GM18909 (cell line): ENCODE data around the gene NCKAP5.
A peak's percentile ranks its signal among the peaks of the same experiment; 100 is the strongest.

Experiments used
- ATAC-seq: cut with Tn5 transposase; IDR thresholded peaks from one replicate; pipeline ENCODE4 v1.9.1; 2021; ENCODE audit warnings: mild to moderate bottlenecking; ENCODE audit not compliant: unreplicated experiment, poor library complexity

The NCKAP5 gene

DNA sequence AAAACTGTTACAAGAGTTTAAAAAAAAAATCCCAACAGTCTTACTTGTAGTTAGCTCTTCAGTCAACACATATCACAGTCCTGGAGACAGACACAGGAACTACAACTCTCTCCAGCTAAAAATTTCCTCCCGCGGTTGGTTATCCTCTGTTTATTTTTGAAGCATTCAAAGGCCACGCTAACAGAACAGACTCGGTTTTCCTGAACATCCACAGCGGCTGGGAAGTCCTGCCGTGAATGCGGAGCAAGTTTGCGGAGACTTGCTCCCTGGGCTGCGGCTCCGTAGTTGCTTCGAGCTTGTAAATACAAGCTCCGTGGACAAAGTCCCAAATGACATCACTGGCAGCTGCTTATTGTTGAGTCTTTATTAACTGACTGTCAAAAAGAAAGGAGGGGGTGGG, at the start of gene NCKAP5:
Gene NCKAP5 (minus strand): TSS at position 292 of the 400 bp plus-strand sequence. CDS start 50,937 bp downstream, outside the sequence.
- no peak for ATAC-seq

DNA sequence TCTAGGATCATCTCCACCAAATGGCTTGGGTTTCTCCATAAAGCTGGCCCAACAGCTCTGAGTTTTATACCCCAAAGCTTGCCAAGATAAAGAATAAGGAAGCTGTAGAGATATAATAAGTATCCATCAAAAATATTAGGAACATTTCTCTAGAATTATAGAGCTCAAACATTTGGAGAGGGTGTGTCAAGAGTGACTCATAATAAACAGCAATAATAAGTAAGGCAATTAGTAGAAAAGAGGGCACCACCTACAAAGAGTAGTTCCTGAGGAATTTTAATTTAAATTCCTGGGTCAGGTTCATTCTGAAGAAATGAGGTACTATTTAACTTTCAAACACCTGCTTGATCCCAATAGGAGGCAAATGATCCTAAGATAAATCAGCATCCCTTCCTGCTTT, 41.4 kb upstream of the NCKAP5 start:
- ATAC-seq = no peak

DNA sequence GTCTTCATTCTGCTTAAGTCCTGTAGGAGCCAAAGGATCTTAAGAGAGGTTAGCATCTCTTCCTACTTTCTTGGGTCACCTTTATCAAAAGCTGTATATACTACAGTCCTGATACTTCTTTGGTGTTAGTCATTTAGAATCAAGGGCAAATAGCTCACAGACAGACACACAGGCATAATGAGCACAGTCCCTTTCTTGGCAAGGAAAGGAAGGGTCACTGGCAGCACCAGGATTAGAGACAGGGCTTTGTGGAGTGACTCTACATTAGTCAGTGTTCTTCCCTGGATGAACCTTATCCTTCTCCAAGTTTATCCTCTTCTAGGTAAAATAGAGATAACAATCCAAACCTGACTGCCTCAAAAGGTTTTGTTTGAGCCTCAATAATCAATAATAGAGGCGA, 40.0 kb upstream of the NCKAP5 start:
- no peak for ATAC-seq

DNA sequence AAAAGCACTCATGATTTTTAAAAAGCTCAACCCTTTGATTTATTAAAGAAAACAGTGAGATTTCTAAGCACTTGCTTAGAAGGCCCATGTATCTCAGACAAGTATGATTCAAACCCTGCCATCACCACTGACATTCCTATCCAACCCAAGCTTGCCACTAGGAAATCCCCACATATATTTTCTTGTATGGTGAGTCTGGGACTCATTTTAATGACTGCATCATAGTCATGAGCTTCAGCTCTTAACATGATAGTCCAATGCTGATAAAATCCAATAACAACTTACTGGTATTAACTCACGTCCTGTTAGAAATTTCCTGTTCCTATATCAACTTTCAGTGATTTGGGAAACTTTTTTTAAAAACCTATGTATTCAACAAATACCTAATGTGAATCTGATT, 39.4 kb upstream of the NCKAP5 start:
- ATAC-seq = no peak

DNA sequence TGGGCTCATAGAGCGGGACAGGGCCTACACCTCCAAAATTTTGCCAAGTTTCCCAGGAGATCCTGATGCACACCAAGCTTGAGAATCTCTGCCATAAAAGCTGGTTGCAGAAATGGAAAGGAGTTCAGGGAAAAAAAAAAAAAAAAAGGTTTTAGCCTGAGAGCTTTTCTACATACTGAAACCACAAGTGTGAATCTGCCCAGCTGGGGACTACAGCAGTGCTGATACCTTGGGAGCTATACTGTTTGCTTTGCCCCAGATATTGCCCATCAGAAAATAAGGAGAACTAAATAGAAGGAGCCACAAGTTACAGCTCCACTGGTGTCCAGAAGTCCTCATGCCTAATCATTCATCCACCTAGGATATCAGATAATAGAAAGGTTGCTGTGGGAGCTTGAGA, 38.4 kb upstream of the NCKAP5 start:
- no peak for ATAC-seq

DNA sequence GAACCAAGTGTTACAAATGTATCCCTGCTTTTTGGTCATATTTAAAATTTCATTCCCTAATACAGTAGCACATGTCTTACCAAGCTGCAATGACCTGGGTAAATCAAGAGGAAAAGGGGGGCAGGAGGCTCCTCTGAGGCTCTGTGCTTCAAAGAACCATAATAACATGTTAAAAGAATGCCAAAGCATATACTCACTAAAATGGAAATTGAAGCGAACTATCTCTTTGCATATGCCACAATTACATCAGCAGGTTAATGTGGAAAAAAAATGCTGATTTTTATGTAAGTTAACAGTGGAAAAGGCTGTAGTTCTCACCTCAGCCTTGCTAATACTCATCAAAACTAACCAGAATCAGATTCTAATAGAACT, 37.5 kb upstream of the NCKAP5 start:
- no peak for ATAC-seq

DNA sequence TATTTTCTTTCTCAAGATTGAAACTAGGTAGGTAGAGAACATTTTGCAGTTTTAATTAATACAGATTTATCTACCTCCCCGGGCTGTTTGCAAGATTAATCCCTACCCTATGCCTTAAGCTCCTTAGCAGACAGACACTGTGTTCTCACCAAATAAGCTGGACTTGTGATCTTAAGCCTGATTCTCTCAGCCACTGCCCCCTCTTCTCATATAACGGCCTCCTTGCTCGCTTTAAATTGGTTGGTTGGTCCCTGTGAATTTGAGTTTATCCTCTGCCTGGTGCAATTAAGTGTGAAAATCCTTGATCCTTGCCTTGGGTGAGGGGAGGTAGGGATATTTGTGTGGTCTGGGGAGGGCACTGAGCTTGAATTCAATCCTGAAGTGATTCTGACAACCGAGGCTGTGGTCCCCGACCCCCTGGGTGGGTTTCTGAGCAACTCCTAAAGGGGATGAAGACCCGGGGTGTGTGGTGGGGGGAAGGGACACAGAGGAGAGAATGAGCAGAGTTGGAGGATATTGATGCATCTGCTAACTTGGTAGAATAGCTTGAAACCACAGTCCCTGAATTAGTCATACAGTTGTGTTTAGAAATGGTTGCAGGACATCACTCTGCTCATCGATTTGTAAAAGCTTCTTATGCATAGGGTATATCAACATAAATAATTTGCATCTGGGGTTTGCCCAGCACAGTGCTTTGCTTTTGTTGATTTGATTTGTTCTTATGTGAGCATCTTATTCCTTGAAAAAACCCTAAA, 36.9 kb upstream of the NCKAP5 start:
- ATAC-seq = no peak

DNA sequence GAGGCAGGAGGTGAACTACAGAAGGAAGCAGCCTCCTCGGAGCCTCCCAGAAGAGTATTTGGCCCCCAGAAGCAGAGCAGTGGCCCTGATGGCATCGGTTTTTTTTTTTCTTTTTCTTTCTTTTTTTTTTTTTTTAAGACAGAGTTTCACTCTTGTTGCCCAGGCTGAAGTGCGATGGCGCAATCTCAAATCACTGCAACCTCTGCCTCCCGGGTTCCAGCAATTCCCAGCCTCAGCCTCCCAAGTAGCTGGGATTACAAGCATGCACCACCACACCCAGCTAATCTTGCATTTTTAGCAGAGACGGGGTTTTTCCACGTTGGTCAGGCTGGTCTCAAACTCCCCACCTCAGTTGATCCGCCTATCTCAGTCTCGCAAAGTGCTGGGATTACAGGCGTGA, 34.8 kb upstream of the NCKAP5 start:
- ATAC-seq = no peak

DNA sequence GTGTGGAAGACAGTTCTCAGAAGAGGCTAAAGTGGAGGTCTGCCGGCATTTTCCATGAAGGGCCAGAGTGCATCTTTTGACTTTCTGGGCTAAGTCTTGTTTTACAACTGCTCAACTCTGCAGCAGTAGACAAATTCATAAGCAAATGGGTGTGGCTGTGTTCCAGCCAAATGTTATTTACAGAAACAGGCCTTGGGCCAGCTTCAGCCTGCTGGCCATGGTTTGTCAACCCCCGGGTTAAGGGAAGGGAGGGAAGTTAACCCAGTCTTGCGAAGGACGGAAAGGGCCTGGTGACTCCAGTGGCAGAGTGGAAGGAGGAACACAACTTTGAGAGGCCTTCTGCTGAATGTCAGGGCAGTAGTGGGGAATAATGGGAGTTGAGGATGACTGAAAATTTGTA, 34.3 kb upstream of the NCKAP5 start:
- no peak for ATAC-seq

DNA sequence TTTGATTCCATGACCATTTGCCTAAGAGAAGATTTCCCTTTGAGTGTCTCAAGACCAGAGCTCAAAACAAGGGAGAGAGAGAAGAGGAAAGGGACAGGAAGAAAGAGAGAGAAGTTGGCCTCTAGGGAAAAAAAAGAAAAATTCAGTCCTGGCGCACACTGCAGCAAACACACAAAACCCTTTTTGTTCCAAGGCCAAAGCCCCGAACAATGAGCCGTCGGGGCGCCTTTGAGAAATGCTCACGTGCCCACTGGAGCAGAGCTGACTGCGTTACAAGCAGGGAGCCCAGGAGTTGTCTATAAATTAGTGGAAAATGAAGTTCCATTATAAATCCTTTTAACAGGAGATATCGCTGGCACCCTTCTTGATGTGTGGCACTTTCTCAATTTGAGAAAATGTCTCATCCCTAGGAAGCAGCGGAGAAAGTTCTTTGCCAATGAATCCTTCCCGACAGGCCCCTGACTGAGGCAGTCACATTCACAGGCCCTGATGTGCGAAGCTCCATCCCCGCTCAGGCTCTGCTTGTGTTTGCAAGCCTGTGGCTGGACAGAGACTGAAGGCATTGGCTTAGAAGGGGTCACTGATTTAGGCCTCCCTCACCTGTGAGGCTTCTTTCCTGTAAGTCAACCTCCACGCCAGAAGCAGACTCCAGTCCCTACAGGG, 32.1 kb upstream of the NCKAP5 start:
- ATAC-seq = no peak

DNA sequence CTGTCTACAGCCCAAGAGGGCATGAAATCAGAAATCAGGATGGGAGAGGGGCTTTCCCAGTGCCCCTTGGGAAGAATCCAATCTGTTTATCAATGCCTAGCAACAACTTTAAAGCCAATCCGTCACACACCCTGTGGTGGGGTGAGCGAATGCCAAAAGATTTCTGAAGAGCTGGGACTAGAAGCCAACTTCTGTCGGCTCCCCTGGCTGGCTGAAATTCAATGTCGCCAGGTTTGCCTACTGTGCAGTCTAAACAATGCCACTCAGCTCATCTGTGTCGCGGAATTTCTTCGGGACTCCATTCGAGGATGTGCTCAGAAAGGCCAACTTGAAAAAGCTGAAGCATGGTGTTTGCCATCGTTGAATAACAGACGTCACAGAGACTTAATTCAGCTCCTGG, 31.5 kb upstream of the NCKAP5 start:
- no peak for ATAC-seq

DNA sequence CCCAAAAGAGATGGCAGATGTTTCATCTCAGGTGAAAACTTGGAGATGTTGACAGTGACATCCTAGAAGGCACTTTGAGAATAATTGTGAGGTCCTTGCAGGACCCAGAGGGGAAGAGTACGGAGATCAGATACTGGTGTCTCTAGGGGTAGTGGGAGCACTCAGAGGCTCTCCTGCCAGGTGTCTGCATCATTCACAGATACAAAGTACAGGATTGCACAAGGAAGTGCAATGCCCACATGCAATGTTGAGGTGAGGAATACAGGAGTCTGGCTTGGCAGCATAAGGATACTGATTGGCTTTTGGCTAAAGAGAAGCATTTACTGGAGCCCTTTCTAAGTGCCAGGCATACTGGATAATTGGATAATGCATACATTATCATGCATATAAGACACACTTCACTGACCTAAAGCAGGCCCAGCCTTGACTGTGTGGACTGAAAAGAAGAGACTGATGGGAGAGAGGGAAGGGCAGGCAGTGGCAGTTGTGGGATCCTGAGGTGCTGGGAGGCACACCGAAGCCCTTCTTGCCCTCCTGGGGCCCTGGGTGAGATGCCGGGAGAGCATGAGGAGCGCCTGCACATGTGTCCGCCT, 31.0 kb upstream of the NCKAP5 start:
- no peak for ATAC-seq

DNA sequence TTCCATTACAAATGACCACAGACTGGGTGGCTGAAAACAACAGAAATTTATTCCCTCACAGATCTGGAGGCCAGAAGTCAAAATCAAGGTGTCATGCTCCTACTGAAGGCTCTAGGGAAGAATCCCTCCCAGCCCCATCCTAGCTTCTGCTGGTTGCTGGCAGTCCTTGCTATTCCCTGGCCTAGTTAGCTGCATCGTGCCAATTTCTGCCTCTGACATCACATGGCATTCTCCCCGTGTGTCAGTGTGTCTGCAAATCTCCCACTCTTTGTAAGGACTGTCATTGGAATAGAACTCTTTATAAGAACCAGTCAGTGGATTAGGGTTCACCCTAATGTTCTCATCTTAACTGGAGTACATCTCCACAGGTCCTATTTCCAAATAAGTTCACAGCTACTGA, 30.5 kb upstream of the NCKAP5 start:
- ATAC-seq = no peak

DNA sequence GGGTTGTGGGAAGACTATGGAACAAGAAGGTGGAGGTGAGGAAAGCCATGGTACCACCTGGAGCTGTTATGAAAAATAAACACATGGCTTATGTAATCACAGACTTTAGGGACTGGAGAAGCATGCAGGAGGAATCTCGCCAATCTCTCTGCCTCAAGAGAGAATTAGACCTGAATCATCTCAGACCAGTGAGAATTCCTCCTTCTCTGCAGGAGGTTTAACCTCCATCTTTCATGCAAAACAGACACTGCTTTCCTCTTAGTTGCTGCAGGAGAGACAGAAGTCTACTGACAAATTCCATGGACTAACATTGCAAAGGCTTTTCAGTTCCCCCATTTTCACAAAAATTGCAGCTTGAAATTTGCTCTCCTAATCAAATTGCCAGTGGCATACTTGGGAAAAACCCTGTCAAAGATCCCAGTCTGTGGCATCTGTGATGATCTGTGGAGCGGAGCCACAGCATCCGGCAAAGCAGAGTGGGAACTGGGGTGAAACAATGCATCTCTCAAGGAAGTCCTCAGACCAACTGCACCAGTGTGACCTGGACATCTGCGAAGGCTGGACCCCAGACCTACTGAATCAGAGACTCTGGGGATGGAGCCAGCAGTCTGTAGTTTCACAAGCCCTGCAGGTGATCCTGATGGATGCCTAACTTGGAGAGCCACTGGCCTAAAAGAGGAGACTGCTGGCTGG, 28.6 kb upstream of the NCKAP5 start:
- no peak for ATAC-seq

DNA sequence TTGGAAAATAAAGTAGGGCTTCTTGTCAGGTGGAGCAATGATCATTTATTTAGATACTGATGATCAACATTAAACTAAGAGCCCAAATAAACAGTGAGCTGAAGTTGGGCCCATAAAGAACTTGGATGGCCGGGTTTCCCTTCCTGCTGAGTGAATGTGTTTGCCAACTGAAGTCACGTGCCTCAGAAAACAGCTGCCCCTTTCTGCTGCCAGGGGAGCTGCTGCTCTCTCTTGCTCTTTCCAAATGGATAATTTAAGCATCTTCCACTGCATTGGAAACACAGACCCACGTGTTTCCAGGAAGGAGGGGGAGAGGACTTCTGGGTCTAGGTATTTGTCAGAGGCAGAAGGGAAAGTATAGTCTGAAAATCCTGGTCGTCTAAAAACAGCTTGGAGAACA, 22.9 kb upstream of the NCKAP5 start:
- no peak for ATAC-seq

DNA sequence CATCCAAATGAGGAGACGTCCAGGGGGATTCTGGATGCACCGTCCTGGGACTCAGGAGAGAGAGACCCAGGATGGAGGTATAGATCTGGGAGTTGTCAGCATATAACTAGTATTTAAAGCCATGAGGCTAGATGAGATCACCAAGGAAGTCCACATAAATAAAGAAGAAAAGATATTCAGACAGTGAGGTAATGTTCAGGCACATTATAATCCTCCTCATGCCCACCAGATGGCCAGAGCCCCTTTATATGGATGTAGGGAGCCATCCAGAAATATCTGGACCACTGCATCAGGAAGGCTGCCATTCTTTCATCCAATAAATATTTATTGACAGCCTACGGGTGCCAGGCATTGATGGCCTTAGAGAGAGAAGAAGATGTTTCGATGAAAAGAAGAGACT, 21.2 kb upstream of the NCKAP5 start:
- no peak for ATAC-seq

DNA sequence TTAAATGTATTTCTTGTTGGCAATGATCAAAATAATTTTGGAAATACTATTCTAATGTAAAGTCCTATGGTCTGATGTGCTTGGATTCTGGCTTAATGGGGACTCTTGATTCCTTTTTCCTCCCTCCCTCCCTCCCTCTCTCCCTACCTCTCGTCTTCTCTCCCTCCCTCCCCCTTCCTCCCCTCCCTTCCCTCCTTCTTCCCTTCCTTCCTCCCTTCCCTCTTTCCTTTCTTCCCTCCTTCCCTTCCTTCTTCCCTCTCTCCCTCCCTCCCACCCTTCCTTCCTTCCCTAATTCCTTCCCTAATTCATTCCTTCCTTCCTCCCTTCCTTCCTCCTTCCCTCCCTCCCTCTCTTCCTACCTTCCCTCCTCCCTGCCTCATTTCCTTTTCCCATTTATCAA, 19.9 kb upstream of the NCKAP5 start:
- no peak for ATAC-seq

DNA sequence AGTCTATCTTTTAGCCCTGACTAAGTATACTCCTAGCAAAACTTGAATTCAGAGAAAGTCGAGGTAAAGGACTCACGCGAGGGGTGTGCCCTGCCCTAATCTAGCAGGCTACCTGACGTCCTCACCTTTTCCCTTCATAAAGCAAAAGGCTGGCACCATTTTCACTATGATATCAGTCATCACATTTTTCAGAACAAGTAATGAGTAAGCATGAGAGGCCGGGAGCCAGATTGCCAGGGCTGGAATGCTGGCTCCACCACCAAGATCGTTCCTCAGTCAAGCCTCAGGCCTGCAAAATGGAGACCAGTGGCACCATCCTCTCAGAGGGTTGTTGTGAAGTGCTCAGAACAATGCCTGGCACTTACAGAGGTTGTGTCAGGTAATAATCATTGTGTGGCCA, 18.7 kb upstream of the NCKAP5 start:
- ATAC-seq = no peak

DNA sequence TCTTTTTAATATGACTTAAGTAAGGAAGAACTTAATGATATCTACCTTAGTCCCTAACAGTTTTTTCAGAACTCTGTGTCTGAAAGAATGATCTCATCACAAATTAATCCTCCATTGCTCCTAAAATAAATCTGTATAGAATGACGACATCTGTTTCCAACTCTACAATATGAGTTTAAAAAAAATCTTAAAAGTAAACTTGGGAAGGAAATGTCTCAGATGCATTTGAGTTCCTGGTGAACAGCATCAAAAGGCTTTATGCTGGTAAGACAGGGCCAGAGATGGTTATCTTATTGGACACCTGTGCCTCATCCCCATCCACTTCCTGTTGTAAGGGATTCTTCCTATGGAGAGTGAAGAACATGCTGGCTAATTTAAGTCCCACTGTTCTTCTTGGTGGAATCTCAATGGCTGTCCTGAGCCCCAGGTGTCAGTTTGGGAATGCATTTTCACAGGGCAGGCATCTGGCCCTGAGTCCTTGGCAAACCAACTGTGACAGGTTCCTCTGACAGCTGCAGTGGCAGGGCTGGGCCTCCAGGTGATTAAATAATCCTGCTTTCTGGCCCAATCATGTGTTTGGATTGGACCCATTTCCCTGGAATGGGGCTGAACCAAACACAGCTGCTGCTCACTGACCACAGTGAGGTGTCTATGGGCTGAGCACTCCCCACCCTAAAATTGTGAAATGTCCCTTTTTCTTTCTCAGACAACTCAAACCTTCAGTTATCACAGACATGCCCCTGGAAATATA, 12.9 kb upstream of the NCKAP5 start:
- no peak for ATAC-seq

DNA sequence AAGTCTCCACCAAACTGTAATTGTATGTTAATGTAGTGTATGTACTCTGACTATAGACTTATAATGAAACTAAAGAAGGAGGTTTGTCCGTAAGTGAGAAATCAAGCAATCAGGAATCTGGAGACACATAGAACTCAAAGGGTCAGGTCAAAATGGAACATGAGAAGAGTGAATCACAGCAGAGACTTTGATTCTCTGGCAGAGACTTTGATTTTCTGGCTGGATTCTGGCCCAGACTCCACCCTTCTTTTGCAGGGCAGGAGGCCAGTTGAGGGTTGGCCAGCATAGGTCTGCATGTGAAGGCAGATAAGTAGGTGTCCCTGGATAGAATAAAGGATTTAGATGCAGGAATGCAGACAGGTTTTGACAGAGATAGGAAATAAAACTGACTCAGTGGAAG, 11.0 kb upstream of the NCKAP5 start:
- ATAC-seq = no peak

DNA sequence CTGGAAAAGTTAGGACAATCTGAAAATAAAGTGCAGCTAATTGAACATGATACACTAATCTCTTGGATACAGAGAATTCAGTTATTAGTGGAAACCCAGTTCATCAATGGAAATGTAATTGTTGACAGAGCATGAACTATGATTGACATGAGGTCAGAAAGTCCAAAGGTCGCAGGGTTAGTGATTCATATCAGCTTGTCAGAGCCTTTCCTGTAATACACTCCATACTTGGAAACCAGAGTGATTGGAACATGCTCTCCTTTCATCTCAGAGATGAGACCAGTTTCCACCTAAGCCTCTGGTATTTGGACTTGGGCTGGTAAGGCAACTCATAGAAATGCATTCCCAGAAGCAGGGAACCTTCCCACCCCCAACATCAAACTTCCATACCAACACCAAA, 8.5 kb upstream of the NCKAP5 start:
- ATAC-seq = peak; percentile 67
